HFFc6 (cell line): ENCODE results near the gene MYD88. TPM values are rescaled to one million over a fixed set of nuclear protein-coding genes. Genes with fewer than 3 reads are reported as not detected.

Experiments
- DNase-seq: peaks from one replicate; pipeline ENCODE4 v3.0.0-alpha.2; 2018
- H3K27ac Mint-ChIP-seq: 2 replicates; pipeline ENCODE4 v1.8.0; 2020; ENCODE audit warnings: mild to moderate bottlenecking, mixed read lengths
- H3K27me3 Mint-ChIP-seq: 2 replicates; pipeline ENCODE4 v1.8.0; 2021; ENCODE audit warnings: mild to moderate bottlenecking, moderate library complexity, mixed read lengths; ENCODE audit not compliant: insufficient read depth
- H3K36me3 Mint-ChIP-seq: 2 replicates; pipeline ENCODE4 v1.8.0; 2021; ENCODE audit warnings: low read depth, mixed read lengths
- H3K4me1 Mint-ChIP-seq: 2 replicates; pipeline ENCODE4 v1.8.0; 2020; ENCODE audit warnings: low read depth, mixed read lengths
- H3K4me3 Mint-ChIP-seq: 2 replicates; pipeline ENCODE4 v1.8.0; 2020; ENCODE audit warnings: mild to moderate bottlenecking, moderate library complexity, mixed read lengths
- H3K9me3 Mint-ChIP-seq: 2 replicates; pipeline ENCODE4 v1.8.0; 2020; ENCODE audit warnings: mild to moderate bottlenecking, mixed read lengths
- CTCF ChIP-seq: fragments of 200-600 bp; sonication (generic); IDR thresholded peaks from 2 replicates; pipeline ENCODE4 v1.5.0; 2021; ENCODE audit warnings: antibody characterized with exemption, mild to moderate bottlenecking
- total RNA-seq, 6 experiments: library from RNA; stranded (reverse); fragmentation: NEBNext Ultra II Directional; extraction: Animal tissue kit (Norgen Biotek cat#: 25700); gene quantifications; 2 replicates in 1 of 6; 3 replicates in 5 of 6; pipeline ENCODE4 v1.2.3, GENCODE V29; 2021

Gene MYD88
- total RNA-seq, 6 experiments from 2014 or later = 25.1 to 31.9 (median 28.4) TPM

GRCh38 chr3:38118421-38119247, 19.8 kb upstream of the MYD88 start:
- Mint-ChIP-seq H3K9me3 (no peaks in the 10 kb centered on the region), H3K4me1 (no peaks in the 10 kb centered on the region), H3K36me3 (peaks cover 4% of the 10 kb centered on the region; the same call in 1 of the 2 replicates), H3K27ac (no peak overlapping the region), H3K27me3 (peaks cover 19% of the 10 kb centered on the region), H3K4me3 (no peak overlapping the region)
- no peak for TF ChIP-seq CTCF
- no peak for DNase-seq

GRCh38 chr3:38119248-38119544, 19.3 kb upstream of the MYD88 start:
- DNase-seq = no peak
- H3K9me3 Mint-ChIP-seq = no peaks in the 10 kb centered on the region
- H3K4me1 Mint-ChIP-seq = no peaks in the 10 kb centered on the region
- H3K27ac Mint-ChIP-seq = no peak overlapping the region
- H3K36me3 Mint-ChIP-seq = peaks cover 4% of the 10 kb centered on the region; the same call in 1 of the 2 replicates
- H3K27me3 Mint-ChIP-seq = peaks cover 14% of the 10 kb centered on the region
- no peak for TF ChIP-seq CTCF
- H3K4me3 Mint-ChIP-seq = no peak overlapping the region

GRCh38 chr3:38119821-38120692, 18.4 kb upstream of the MYD88 start:
- Mint-ChIP-seq H3K36me3 (peaks cover 4% of the 10 kb centered on the region; the same call in 1 of the 2 replicates), H3K27me3 (peaks cover 13% of the 10 kb centered on the region), H3K4me3 (no peak overlapping the region), H3K4me1 (no peaks in the 10 kb centered on the region), H3K9me3 (no peaks in the 10 kb centered on the region), H3K27ac (no peak overlapping the region)
- no peak for DNase-seq
- no peak for TF ChIP-seq CTCF

- Mint-ChIP-seq H3K27me3 (peaks cover 4% of the 10 kb centered on the region; the same call in 1 of the 2 replicates), H3K27ac (no peak overlapping the region), H3K9me3 (no peaks in the 10 kb centered on the region), H3K4me3 (no peak overlapping the region), H3K36me3 (peaks cover 4% of the 10 kb centered on the region; the same call in 1 of the 2 replicates), H3K4me1 (no peaks in the 10 kb centered on the region)
- DNase-seq = no peak
- no peak for TF ChIP-seq CTCF
Measured at GRCh38 chr3:38120693-38121450, 17.6 kb upstream of the MYD88 start.

GRCh38 chr3:38121451-38121831, 17.0 kb upstream of the MYD88 start:
- H3K36me3 Mint-ChIP-seq = peaks cover 4% of the 10 kb centered on the region; the same call in 1 of the 2 replicates
- H3K27ac Mint-ChIP-seq = no peak overlapping the region
- H3K4me1 Mint-ChIP-seq = no peaks in the 10 kb centered on the region
- TF ChIP-seq CTCF = no peak
- peaks cover 2% of the 10 kb centered on the region; the same call in 1 of the 2 replicates for H3K27me3 Mint-ChIP-seq
- DNase-seq = no peak
- H3K9me3 Mint-ChIP-seq = no peaks in the 10 kb centered on the region
- H3K4me3 Mint-ChIP-seq = no peak overlapping the region
